HepG2 (cell line): ENCODE results near the gene GAL3ST2. TPM values are rescaled to one million over a fixed set of nuclear protein-coding genes. Genes with fewer than 3 reads are reported as not detected.

Source experiments
- ADNP ChIP-seq: sonication (generic); formaldehyde crosslinking; IDR thresholded peaks from 2 replicates; pipeline ENCODE4 v1.4.0; 2020; ENCODE audit warnings: missing genetic modification reagents
- ELF3 ChIP-seq: IDR thresholded peaks from 2 replicates; pipeline ENCODE4 v1.6.1; 2016; ENCODE audit warnings: missing genetic modification reagents, missing compliant biosample characterization
- GTF3A ChIP-seq: sonication (generic); formaldehyde crosslinking; conservative IDR thresholded peaks from 2 replicates; pipeline ENCODE4 v1.4.0; 2020; ENCODE audit warnings: mild to moderate bottlenecking, missing genetic modification reagents
- LCORL ChIP-seq, 2 experiments: fragments of 450-650 bp in 1 of 2; sonication (generic) in 1 of 2; formaldehyde crosslinking in 1 of 2; IDR thresholded peaks; 2 replicates each; pipeline versions ENCODE4 v1.5.0 to v1.6.1; 2017 to 2020; ENCODE audit warnings: antibody characterized with exemption in 1 of 2, missing genetic modification reagents in 1 of 2
- MAFG ChIP-seq: sonication (generic); formaldehyde crosslinking; IDR thresholded peaks from 2 replicates; pipeline ENCODE4 v1.5.1; 2020; ENCODE audit warnings: mild to moderate bottlenecking, missing genetic modification reagents
- NFIC ChIP-seq: IDR thresholded peaks from 2 replicates; pipeline ENCODE4 v1.6.1; 2012; ENCODE audit warnings: mild to moderate bottlenecking, low read length, inconsistent platforms
- NR2F2 ChIP-seq: IDR thresholded peaks from 2 replicates; pipeline ENCODE4 v1.6.1; 2012; ENCODE audit warnings: low read depth, inconsistent platforms, borderline replicate concordance
- RBAK ChIP-seq: sonication (generic); formaldehyde crosslinking; IDR thresholded peaks from 2 replicates; pipeline ENCODE4 v1.5.1; 2020; ENCODE audit warnings: mild to moderate bottlenecking, missing genetic modification reagents
- RBM22 ChIP-seq: fragments of 200-400 bp; formaldehyde crosslinking; optimal IDR thresholded peaks from 2 replicates; pipeline ENCODE3; 2017; ENCODE audit warnings: mild to moderate bottlenecking, low read length, moderate library complexity
- RORA ChIP-seq: sonication (generic); formaldehyde crosslinking; IDR thresholded peaks from 2 replicates; pipeline ENCODE4 v1.5.0; 2020; ENCODE audit warnings: mild to moderate bottlenecking, missing genetic modification reagents, moderate library complexity
- SIN3A ChIP-seq: IDR thresholded peaks from 2 replicates; pipeline ENCODE4 v1.6.1; 2011; ENCODE audit warnings: low read depth, mild to moderate bottlenecking, control low read depth, low read length, borderline replicate concordance
- YEATS2 ChIP-seq: sonication (generic); formaldehyde crosslinking; IDR thresholded peaks from 2 replicates; pipeline ENCODE4 v1.4.0; 2020; ENCODE audit warnings: missing genetic modification reagents, borderline replicate concordance
- ZC3H13 ChIP-seq: sonication (generic); formaldehyde crosslinking; IDR thresholded peaks from 2 replicates; pipeline ENCODE4 v1.8.1; 2023; ENCODE audit warnings: mild to moderate bottlenecking, missing genetic modification reagents, moderate library complexity
- ZKSCAN5 ChIP-seq: sonication (generic); formaldehyde crosslinking; IDR thresholded peaks from 2 replicates; pipeline ENCODE4 v1.5.1; 2020; ENCODE audit warnings: mild to moderate bottlenecking, missing genetic modification reagents
- ZNF530 ChIP-seq: sonication (generic); formaldehyde crosslinking; IDR thresholded peaks from 2 replicates; pipeline ENCODE4 v1.5.0; 2020; ENCODE audit warnings: low read depth, mild to moderate bottlenecking, missing genetic modification reagents
- ZNF644 ChIP-seq: IDR thresholded peaks from 2 replicates; pipeline ENCODE4 v1.6.1; 2016; ENCODE audit warnings: low read depth
- ZNF746 ChIP-seq: sonication (generic); formaldehyde crosslinking; IDR thresholded peaks from 2 replicates; pipeline ENCODE4 v1.8.0; 2022; ENCODE audit warnings: mild to moderate bottlenecking, missing genetic modification reagents
- ZNF766 ChIP-seq: sonication (generic); formaldehyde crosslinking; IDR thresholded peaks from 2 replicates; pipeline ENCODE4 v1.5.0; 2020; ENCODE audit warnings: missing genetic modification reagents, borderline replicate concordance
- ZNF878 ChIP-seq: sonication (generic); formaldehyde crosslinking; IDR thresholded peaks from 2 replicates; pipeline ENCODE4 v1.8.1; 2023; ENCODE audit warnings: mild to moderate bottlenecking, missing genetic modification reagents, moderate library complexity
- ZSCAN20 ChIP-seq: sonication (generic); formaldehyde crosslinking; IDR thresholded peaks from 2 replicates; pipeline ENCODE4 v1.4.0; 2020; ENCODE audit warnings: missing genetic modification reagents, mild to moderate bottlenecking, borderline replicate concordance
- polyA plus RNA-seq, 8 experiments: library from polyadenylated mRNA; depleted of rRNA in 3 of 8; stranded (reverse) in 7 of 8; unstranded in 1 of 8; fragments of >200 nt; fragmentation: Illumina TruSeq in 4 of 8; extraction: Trizol in 4 of 8; gene quantifications; 2 replicates each; pipeline versions ENCODE4 v1.2.1 to v1.2.3, GENCODE V29; 2011 to 2016; ENCODE audit warnings: low read depth in 4 of 8, missing spikeins in 1 of 8, mixed read lengths in 1 of 8; ENCODE audit not compliant: insufficient read depth in 1 of 8
- total RNA-seq, 5 experiments: library from RNA; depleted of rRNA; stranded (reverse); fragments of >200 nt; fragmentation: Illumina TruSeq; extraction: Trizol; gene quantifications; 2 replicates each; pipeline ENCODE4 v1.2.3, GENCODE V29; 2016; ENCODE audit warnings: low read depth in 1 of 5
- TF ChIP-seq, protein P1 (sequence below): sonication (generic); formaldehyde crosslinking; IDR thresholded peaks from 2 replicates; pipeline ENCODE4 v1.9.0; 2021; ENCODE audit warnings: missing genetic modification reagents, borderline replicate concordance
- TF ChIP-seq, protein P2 (sequence below): fragments of 450-650 bp; IDR thresholded peaks from 2 replicates; pipeline ENCODE4 v1.6.1; 2017; ENCODE audit warnings: mild to moderate bottlenecking
- TF ChIP-seq, protein P3 (sequence below): sonication (generic); formaldehyde crosslinking; IDR thresholded peaks from 2 replicates; pipeline ENCODE4 v1.4.0; 2020; ENCODE audit warnings: missing genetic modification reagents
- TF ChIP-seq, protein P4 (sequence below): sonication (generic); formaldehyde crosslinking; IDR thresholded peaks from 2 replicates; pipeline ENCODE4 v1.8.0; 2022; ENCODE audit warnings: missing genetic modification reagents, mild to moderate bottlenecking, borderline replicate concordance

GAL3ST2 gene
- total and polyA plus RNA-seq, 2 of the 13 experiments (the other 11 are each of a cell fraction or from before 2014, with no cell fraction given): 0.17 to 0.20 TPM

DNA sequence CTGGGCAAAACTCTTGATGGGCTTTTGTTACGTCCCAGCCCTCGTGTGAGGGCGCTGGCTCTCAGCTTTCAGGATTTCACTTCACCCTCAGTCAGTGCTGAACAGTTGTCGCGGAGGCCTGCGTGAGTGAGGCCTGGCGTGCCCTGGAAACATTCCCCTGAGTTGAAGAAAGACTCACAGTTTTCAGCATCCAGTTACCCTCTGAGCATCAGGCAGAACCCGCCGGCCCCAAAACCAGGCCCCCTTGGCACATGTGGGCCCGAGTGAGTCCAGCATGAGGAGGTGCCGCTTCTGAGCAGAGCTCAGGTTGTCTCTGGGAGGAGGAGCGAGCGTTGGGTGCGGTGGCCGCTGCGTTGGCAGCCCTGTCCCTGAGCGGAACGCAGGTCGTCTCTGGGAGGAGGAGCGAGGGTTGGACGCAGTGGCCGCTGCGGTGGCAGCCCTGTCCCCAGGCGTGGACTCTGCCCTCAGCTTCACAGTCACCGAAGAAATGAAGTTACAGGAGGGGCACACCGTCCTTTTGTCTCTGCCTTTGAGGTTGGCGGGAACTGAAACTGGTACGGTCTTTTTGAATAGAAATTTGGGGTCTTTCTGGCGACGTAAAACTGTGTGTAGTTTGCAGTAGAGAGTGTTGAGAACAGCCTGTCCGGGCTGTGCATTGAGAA is 32.2 kb downstream of the GAL3ST2 start, which contains the start of gene NEU4 (continued):
- TF ChIP-seq, protein P1, sequence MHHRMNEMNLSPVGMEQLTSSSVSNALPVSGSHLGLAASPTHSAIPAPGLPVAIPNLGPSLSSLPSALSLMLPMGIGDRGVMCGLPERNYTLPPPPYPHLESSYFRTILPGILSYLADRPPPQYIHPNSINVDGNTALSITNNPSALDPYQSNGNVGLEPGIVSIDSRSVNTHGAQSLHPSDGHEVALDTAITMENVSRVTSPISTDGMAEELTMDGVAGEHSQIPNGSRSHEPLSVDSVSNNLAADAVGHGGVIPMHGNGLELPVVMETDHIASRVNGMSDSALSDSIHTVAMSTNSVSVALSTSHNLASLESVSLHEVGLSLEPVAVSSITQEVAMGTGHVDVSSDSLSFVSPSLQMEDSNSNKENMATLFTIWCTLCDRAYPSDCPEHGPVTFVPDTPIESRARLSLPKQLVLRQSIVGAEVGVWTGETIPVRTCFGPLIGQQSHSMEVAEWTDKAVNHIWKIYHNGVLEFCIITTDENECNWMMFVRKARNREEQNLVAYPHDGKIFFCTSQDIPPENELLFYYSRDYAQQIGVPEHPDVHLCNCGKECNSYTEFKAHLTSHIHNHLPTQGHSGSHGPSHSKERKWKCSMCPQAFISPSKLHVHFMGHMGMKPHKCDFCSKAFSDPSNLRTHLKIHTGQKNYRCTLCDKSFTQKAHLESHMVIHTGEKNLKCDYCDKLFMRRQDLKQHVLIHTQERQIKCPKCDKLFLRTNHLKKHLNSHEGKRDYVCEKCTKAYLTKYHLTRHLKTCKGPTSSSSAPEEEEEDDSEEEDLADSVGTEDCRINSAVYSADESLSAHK (CRISPR knock-in tag): no peak; the same call in 1 of the 2 replicates
- TF ChIP-seq NFIC: no peak
- no peak for TF ChIP-seq GTF3A (CRISPR knock-in tag)
- TF ChIP-seq RBM22: no peak
- TF ChIP-seq RBAK (CRISPR knock-in tag): peak; percentile 11; the same call in 1 of the 2 replicates
- TF ChIP-seq, protein P2, sequence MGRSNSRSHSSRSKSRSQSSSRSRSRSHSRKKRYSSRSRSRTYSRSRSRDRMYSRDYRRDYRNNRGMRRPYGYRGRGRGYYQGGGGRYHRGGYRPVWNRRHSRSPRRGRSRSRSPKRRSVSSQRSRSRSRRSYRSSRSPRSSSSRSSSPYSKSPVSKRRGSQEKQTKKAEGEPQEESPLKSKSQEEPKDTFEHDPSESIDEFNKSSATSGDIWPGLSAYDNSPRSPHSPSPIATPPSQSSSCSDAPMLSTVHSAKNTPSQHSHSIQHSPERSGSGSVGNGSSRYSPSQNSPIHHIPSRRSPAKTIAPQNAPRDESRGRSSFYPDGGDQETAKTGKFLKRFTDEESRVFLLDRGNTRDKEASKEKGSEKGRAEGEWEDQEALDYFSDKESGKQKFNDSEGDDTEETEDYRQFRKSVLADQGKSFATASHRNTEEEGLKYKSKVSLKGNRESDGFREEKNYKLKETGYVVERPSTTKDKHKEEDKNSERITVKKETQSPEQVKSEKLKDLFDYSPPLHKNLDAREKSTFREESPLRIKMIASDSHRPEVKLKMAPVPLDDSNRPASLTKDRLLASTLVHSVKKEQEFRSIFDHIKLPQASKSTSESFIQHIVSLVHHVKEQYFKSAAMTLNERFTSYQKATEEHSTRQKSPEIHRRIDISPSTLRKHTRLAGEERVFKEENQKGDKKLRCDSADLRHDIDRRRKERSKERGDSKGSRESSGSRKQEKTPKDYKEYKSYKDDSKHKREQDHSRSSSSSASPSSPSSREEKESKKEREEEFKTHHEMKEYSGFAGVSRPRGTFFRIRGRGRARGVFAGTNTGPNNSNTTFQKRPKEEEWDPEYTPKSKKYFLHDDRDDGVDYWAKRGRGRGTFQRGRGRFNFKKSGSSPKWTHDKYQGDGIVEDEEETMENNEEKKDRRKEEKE: no peak
- TF ChIP-seq, protein P3, sequence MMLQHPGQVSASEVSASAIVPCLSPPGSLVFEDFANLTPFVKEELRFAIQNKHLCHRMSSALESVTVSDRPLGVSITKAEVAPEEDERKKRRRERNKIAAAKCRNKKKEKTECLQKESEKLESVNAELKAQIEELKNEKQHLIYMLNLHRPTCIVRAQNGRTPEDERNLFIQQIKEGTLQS (CRISPR knock-in tag): peak; percentile 12; the same call in 1 of the 2 replicates
- peak; percentile 88 for TF ChIP-seq SIN3A
- TF ChIP-seq ZSCAN20 (CRISPR knock-in tag): peak; percentile 90; the same call in 1 of the 2 replicates
- TF ChIP-seq, protein P4, sequence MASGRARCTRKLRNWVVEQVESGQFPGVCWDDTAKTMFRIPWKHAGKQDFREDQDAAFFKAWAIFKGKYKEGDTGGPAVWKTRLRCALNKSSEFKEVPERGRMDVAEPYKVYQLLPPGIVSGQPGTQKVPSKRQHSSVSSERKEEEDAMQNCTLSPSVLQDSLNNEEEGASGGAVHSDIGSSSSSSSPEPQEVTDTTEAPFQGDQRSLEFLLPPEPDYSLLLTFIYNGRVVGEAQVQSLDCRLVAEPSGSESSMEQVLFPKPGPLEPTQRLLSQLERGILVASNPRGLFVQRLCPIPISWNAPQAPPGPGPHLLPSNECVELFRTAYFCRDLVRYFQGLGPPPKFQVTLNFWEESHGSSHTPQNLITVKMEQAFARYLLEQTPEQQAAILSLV (CRISPR knock-in tag): peak; percentile 96
- TF ChIP-seq ELF3 (CRISPR knock-in tag): peak; percentile 79
- TF ChIP-seq LCORL (IDR thresholded peaks at IDR 0.05): no peak
- TF ChIP-seq LCORL (CRISPR knock-in tag; IDR thresholded peaks at IDR 0.05): peak; percentile 98
- peak; percentile 54; the same call in 1 of the 2 replicates for TF ChIP-seq ZNF644 (CRISPR knock-in tag)
- peak; percentile 99 for TF ChIP-seq ZNF746 (CRISPR knock-in tag)
- TF ChIP-seq YEATS2: peak; percentile 77
- TF ChIP-seq NR2F2: peak; percentile 66; the same call in 1 of the 2 replicates
- no peak for TF ChIP-seq RORA (CRISPR knock-in tag)
- peak; percentile 93; the same call in 1 of the 2 replicates for TF ChIP-seq ZC3H13 (CRISPR knock-in tag)
- peak; percentile 98 for TF ChIP-seq ZNF766 (CRISPR knock-in tag)
- TF ChIP-seq ZKSCAN5 (CRISPR knock-in tag): no peak
- TF ChIP-seq ZNF530 (CRISPR knock-in tag): no peak
- no peak; the same call in 1 of the 2 replicates for TF ChIP-seq ZNF878
- no peak for TF ChIP-seq MAFG (CRISPR knock-in tag)
- 0 out of 2 replicates have a peak, but pooled peaks have one; percentile 81 for TF ChIP-seq ADNP (CRISPR knock-in tag)
